Neuronal stem cell (in vitro differentiated cells): Measurements from ENCODE around the gene PLCXD3.

ENCODE experiments used
- DNase-seq: peaks from one replicate; pipeline ENCODE4 v3.0.0-alpha.2; 2013; ENCODE audit warnings: low spot score
- H2AFZ ChIP-seq: one replicate; pipeline ENCODE4 v1.6.1; 2013; ENCODE audit warnings: mild to moderate bottlenecking, low read length, inconsistent platforms
- H2AK5ac ChIP-seq: 2 replicates; pipeline ENCODE4 v1.6.1; 2013; ENCODE audit warnings: low read depth, mild to moderate bottlenecking, inconsistent platforms, low read length, moderate library complexity, mixed read lengths
- H2BK120ac ChIP-seq: 2 replicates; pipeline ENCODE4 v1.6.1; 2013; ENCODE audit warnings: low read depth, mild to moderate bottlenecking, inconsistent platforms, low read length, moderate library complexity, mixed read lengths
- H2BK12ac ChIP-seq: one replicate; pipeline ENCODE4 v1.6.1; 2013; ENCODE audit warnings: low read length, inconsistent platforms
- H2BK15ac ChIP-seq: 2 replicates; pipeline ENCODE4 v1.6.1; 2013; ENCODE audit warnings: mild to moderate bottlenecking, low read length, inconsistent platforms, mixed read lengths
- H2BK5ac ChIP-seq: one replicate; pipeline ENCODE4 v1.6.1; 2013; ENCODE audit warnings: inconsistent platforms, mild to moderate bottlenecking, low read length, moderate library complexity
- H3K14ac ChIP-seq: one replicate; pipeline ENCODE4 v1.6.1; 2013; ENCODE audit warnings: low read length, inconsistent platforms
- H3K18ac ChIP-seq: 2 replicates; pipeline ENCODE4 v1.6.1; 2013; ENCODE audit warnings: low read length, inconsistent platforms
- H3K23ac ChIP-seq: 2 replicates; pipeline ENCODE4 v1.6.1; 2013; ENCODE audit warnings: low read depth, mild to moderate bottlenecking, mixed read lengths, low read length, inconsistent platforms; ENCODE audit not compliant: poor library complexity
- H3K27ac ChIP-seq: replicated peaks from 3 replicates; pipeline ENCODE4 v1.5.1; 2013; ENCODE audit warnings: low read length, inconsistent platforms
- H3K27me3 ChIP-seq, 3 experiments: 2 replicates each; pipeline ENCODE4 v1.6.1; 2013; ENCODE audit warnings: low read length in 3 of 3, mild to moderate bottlenecking in 2 of 3, inconsistent platforms in 1 of 3, low read depth in 1 of 3, mixed read lengths in 1 of 3, moderate library complexity in 1 of 3; ENCODE audit not compliant: control insufficient read depth in 3 of 3, insufficient read depth in 3 of 3
- H3K36me3 ChIP-seq, 2 donors: replicated peaks in 1 of 2; 2 replicates each; pipeline ENCODE4 v1.6.1; 2013; ENCODE audit warnings: low read length in 2 of 2; ENCODE audit not compliant: control insufficient read depth in 2 of 2, insufficient read depth in 2 of 2
- H3K4ac ChIP-seq: 2 replicates; pipeline ENCODE4 v1.6.1; 2013; ENCODE audit warnings: inconsistent platforms, mild to moderate bottlenecking, low read length, moderate library complexity
- H3K4me1 ChIP-seq, 2 donors: 1 replicate in 1 of 2; 2 replicates in 1 of 2; pipeline ENCODE4 v1.6.1; 2013; ENCODE audit warnings: low read length in 2 of 2, low read depth in 1 of 2; ENCODE audit not compliant: control insufficient read depth in 2 of 2, insufficient read depth in 1 of 2
- H3K4me2 ChIP-seq: one replicate; pipeline ENCODE4 v1.6.1; 2013; ENCODE audit warnings: mild to moderate bottlenecking, low read length, inconsistent platforms; ENCODE audit not compliant: insufficient read depth, poor library complexity, severe bottlenecking
- H3K4me3 ChIP-seq, 2 donors: 2 replicates each; pipeline ENCODE4 v1.5.1; 2013; ENCODE audit warnings: low read length in 2 of 2, mild to moderate bottlenecking in 2 of 2, inconsistent platforms in 1 of 2, moderate library complexity in 1 of 2
- H3K79me1 ChIP-seq: one replicate; pipeline ENCODE4 v1.6.1; 2013; ENCODE audit warnings: low read depth, mild to moderate bottlenecking, inconsistent platforms, low read length, moderate library complexity
- H3K9ac ChIP-seq: one replicate; pipeline ENCODE4 v1.6.1; 2013; ENCODE audit warnings: mild to moderate bottlenecking, low read depth, low read length, inconsistent platforms; ENCODE audit not compliant: poor library complexity
- H3K9me3 ChIP-seq, 2 donors: replicated peaks in 1 of 2; 2 replicates each; pipeline versions ENCODE3 to v1.6.1; 2013; ENCODE audit warnings: low read length in 2 of 2, mild to moderate bottlenecking in 2 of 2, inconsistent platforms in 1 of 2, low read depth in 1 of 2, mixed read lengths in 1 of 2, moderate library complexity in 1 of 2; ENCODE audit not compliant: control insufficient read depth in 2 of 2, insufficient read depth in 1 of 2
- H4K8ac ChIP-seq: one replicate; pipeline ENCODE4 v1.6.1; 2013; ENCODE audit warnings: low read depth, mild to moderate bottlenecking, inconsistent platforms, low read length, moderate library complexity
- H4K91ac ChIP-seq: one replicate; pipeline ENCODE4 v1.6.1; 2013; ENCODE audit warnings: low read length, low read depth, mild to moderate bottlenecking, inconsistent platforms; ENCODE audit not compliant: poor library complexity
- WGBS, 2 donors: extraction: QIAGEN DNeasy Blood & Tissue Kit; methylation state at CpG; one replicate each; pipeline ENCODE4 v1.1.7; 2013; ENCODE audit warnings: missing lambda C conversion rate in 2 of 2, mixed read lengths in 1 of 2; ENCODE audit not compliant: insufficient read length in 2 of 2, insufficient replicate concordance in 1 of 2; ENCODE audit errors: extremely low coverage in 2 of 2; 5-methylcytosine and 5-hydroxymethylcytosine counted together

Gene PLCXD3

GRCh38 chr5:41336471-41336870 lies 173.9 kb downstream of the PLCXD3 start:
- Histone ChIP-seq H3K36me3 (no peaks in the 10 kb centered on the region), H3K4me3 (no peak overlapping the region), H3K4me1 (peaks cover 1 to 15% of the 10 kb centered on the region in 2 donors), H3K9me3 (no peaks in the 10 kb centered on the region), H3K27ac (no peak overlapping the region), H3K9ac (no peak overlapping the region), H2AFZ (peak overlapping the region; percentile 56), H3K4ac (no peak overlapping the region), H3K23ac (no peak overlapping the region), H4K91ac (no peak overlapping the region), H2AK5ac (no peak overlapping the region), H2BK12ac (no peak overlapping the region), H3K4me2 (no peak overlapping the region), H3K79me1 (no peaks in the 10 kb centered on the region), H2BK15ac (no peak overlapping the region), H3K14ac (no peak overlapping the region), H2BK120ac (no peak overlapping the region), H3K27me3 (no peaks in the 10 kb centered on the region), H4K8ac (no peak overlapping the region), H2BK5ac (no peak overlapping the region), H3K18ac (no peak overlapping the region)
- no CpG with 5 or more reads among the region's 1 CpG for WGBS, 2 donors
- DNase-seq, result no peak

- no peak overlapping the region for H3K14ac ChIP-seq
- no peak overlapping the region for H4K91ac ChIP-seq
- H3K4me1 ChIP-seq, result peaks cover 1 to 15% of the 10 kb centered on the region in 2 donors
- H2AK5ac ChIP-seq, result no peak overlapping the region
- no peak overlapping the region for H3K4me2 ChIP-seq
- H3K9ac ChIP-seq, result no peak overlapping the region
- no peak overlapping the region for H3K4me3 ChIP-seq
- no peaks in the 10 kb centered on the region for H3K27me3 ChIP-seq
- H3K27ac ChIP-seq, result no peak overlapping the region
- H3K23ac ChIP-seq, result no peak overlapping the region
- no peak for DNase-seq
- H3K9me3 ChIP-seq, result no peaks in the 10 kb centered on the region
- H4K8ac ChIP-seq, result no peak overlapping the region
- H3K79me1 ChIP-seq, result no peaks in the 10 kb centered on the region
- no peaks in the 10 kb centered on the region for H3K36me3 ChIP-seq
- no peak overlapping the region for H3K4ac ChIP-seq
- no peak overlapping the region for H3K18ac ChIP-seq
- WGBS, 2 donors, result no CpG with 5 or more reads among the region's 4 CpGs
- no peak overlapping the region for H2AFZ ChIP-seq
- no peak overlapping the region for H2BK120ac ChIP-seq
- no peak overlapping the region for H2BK5ac ChIP-seq
- H2BK15ac ChIP-seq, result no peak overlapping the region
- H2BK12ac ChIP-seq, result no peak overlapping the region
Observed at GRCh38 chr5:41335596-41336181, 174.7 kb downstream of the PLCXD3 start.

GRCh38 chr5:41334758-41335157 lies 175.6 kb downstream of the PLCXD3 start:
- Histone ChIP-seq H4K8ac (no peak overlapping the region), H2BK15ac (no peak overlapping the region), H2AK5ac (no peak overlapping the region), H3K36me3 (no peaks in the 10 kb centered on the region), H4K91ac (no peak overlapping the region), H2AFZ (peak overlapping the region; percentile 67), H3K4me2 (no peak overlapping the region), H2BK120ac (no peak overlapping the region), H3K4ac (no peak overlapping the region), H3K4me3 (no peak overlapping the region), H2BK12ac (no peak overlapping the region), H3K23ac (no peak overlapping the region), H3K4me1 (peaks cover 1 to 15% of the 10 kb centered on the region in 2 donors), H3K27me3 (no peaks in the 10 kb centered on the region), H3K9me3 (no peaks in the 10 kb centered on the region), H2BK5ac (no peak overlapping the region), H3K27ac (no peak overlapping the region), H3K9ac (no peak overlapping the region), H3K79me1 (no peaks in the 10 kb centered on the region), H3K14ac (no peak overlapping the region), H3K18ac (no peak overlapping the region)
- WGBS, 2 donors, result no CpG with 5 or more reads among the region's 5 CpGs
- no peak for DNase-seq

- no peak overlapping the region for H4K8ac ChIP-seq
- H3K79me1 ChIP-seq, result no peaks in the 10 kb centered on the region
- H3K9ac ChIP-seq, result no peak overlapping the region
- H3K4me3 ChIP-seq, result no peak overlapping the region
- no CpG with 5 or more reads among the region's 1 CpG for WGBS, 2 donors
- H3K4ac ChIP-seq, result no peak overlapping the region
- no peak overlapping the region for H3K14ac ChIP-seq
- no peak overlapping the region for H2BK12ac ChIP-seq
- H3K4me2 ChIP-seq, result no peak overlapping the region
- H3K18ac ChIP-seq, result no peak overlapping the region
- no peak overlapping the region for H2AK5ac ChIP-seq
- peak overlapping the region; percentile 67 for H2AFZ ChIP-seq
- H3K36me3 ChIP-seq, result no peaks in the 10 kb centered on the region
- no peak overlapping the region for H4K91ac ChIP-seq
- H3K27me3 ChIP-seq, result no peaks in the 10 kb centered on the region
- H2BK120ac ChIP-seq, result no peak overlapping the region
- no peak overlapping the region for H2BK15ac ChIP-seq
- H3K27ac ChIP-seq, result no peak overlapping the region
- H3K4me1 ChIP-seq, result peaks cover 1 to 15% of the 10 kb centered on the region in 2 donors
- no peak overlapping the region for H3K23ac ChIP-seq
- no peak for DNase-seq
- no peak overlapping the region for H2BK5ac ChIP-seq
- H3K9me3 ChIP-seq, result no peaks in the 10 kb centered on the region
Observed at GRCh38 chr5:41334221-41334620, 176.2 kb downstream of the PLCXD3 start.
